Testis (tissue), 2 donors: ENCODE results near the gene SSBP2.

Experiments
- POLR2A ChIP-seq: fragments of 450-650 bp; IDR thresholded peaks from one replicate; pipeline ENCODE4 v1.6.1; 2017; ENCODE audit warnings: antibody characterized with exemption, mild to moderate bottlenecking, moderate library complexity
- TF ChIP-seq, protein P1 (sequence below), 3 experiments: fragments of 450-650 bp in 2 of 3; fragments of 200-600 bp in 1 of 3; sonication (generic) in 1 of 3; IDR thresholded peaks; one replicate each; pipeline ENCODE4 v1.5.1; 2016 to 2019; ENCODE audit warnings: antibody characterized with exemption in 3 of 3, mild to moderate bottlenecking in 2 of 3, moderate library complexity in 1 of 3

DNA sequence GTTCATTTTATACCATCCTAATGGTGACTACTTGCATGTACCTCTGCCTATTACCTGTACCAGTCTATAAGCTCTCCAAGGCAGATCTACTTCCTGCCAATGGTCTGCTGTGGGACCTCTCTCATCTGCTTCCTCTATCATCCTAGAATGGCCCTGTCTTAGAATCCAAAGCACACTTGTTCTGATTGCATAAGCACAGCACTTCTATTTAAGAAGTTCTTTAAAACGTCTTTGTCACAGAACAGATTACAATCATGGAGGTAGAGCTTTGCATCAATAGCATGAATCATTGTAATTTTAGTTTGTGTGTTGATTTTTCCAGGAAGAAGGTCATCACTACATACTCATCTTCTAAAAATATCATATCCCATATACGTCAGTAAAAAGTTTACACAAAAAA is 225.2 kb downstream of the SSBP2 start:
- no peak for TF ChIP-seq POLR2A
- TF ChIP-seq, protein P1, sequence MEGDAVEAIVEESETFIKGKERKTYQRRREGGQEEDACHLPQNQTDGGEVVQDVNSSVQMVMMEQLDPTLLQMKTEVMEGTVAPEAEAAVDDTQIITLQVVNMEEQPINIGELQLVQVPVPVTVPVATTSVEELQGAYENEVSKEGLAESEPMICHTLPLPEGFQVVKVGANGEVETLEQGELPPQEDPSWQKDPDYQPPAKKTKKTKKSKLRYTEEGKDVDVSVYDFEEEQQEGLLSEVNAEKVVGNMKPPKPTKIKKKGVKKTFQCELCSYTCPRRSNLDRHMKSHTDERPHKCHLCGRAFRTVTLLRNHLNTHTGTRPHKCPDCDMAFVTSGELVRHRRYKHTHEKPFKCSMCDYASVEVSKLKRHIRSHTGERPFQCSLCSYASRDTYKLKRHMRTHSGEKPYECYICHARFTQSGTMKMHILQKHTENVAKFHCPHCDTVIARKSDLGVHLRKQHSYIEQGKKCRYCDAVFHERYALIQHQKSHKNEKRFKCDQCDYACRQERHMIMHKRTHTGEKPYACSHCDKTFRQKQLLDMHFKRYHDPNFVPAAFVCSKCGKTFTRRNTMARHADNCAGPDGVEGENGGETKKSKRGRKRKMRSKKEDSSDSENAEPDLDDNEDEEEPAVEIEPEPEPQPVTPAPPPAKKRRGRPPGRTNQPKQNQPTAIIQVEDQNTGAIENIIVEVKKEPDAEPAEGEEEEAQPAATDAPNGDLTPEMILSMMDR (IDR thresholded peaks at IDR 0.05) = no peak
